Fibroblast of skin of left quadriceps (primary cell): ENCODE data around the gene FEM1B.

Source experiments
- DNase-seq, 2 experiments: peaks; one replicate each; pipeline ENCODE4 v3.0.0-alpha.2; 2013; ENCODE audit warnings: low read depth in 2 of 2

The FEM1B gene

DNA sequence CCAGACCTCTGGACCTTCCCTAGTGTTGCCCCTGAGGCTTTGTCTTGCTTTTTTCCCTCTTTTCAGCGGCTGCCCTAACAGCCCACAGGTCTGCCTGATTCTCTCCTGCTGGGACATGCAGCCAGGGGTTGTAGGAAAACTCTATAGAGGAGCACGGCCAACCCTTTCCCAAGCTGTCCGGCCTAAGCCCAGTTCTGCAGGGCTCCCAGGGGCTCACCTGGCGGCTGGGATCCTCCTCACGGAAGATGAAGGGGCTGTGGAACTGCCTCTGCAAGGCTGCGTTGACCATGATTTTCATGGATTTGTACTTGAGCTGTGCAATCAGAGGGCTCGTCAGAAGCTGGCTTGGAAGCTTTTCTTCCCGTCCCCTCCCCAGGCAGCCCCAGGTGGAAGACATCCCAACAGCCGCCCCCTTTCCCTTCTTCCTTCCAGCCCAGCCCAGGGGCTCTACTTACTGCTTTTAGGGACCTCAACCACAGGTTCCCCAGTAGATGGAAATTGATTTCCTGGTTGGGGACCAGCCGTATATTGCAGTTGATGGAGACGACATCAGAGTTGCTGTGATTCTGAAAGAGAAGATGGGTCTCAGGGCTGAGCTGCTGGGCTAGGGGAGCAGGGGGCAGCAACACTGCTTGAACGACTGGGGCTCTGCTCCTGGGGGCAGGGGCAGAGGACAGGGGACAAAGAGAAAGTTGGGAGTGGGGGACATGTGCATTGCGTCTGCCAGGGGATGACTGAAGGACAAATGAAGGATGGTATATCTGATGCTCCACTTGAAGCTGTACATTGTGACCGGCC is 29.8 kb downstream of the FEM1B start:
- DNase-seq = no peak

DNA sequence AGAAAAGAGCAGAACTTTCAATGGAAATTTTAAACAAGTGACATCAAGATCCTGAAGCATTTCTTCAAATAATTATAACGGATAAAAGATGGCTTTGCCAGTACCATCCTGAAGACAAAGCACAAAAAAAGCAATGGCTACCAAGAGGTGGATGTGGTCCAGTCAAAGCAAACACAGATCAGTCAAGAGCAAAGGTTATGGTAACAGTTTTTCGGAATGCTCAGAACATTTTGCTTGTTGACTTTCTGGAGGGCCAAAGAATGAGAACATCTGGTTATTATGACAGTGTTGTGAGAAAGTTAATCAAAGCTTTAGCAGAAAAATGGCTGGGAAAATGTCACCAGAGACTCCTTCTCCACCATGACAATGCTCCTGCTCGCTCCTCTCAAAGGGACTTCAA is 31.5 kb downstream of the FEM1B start:
- no peak for DNase-seq

DNA sequence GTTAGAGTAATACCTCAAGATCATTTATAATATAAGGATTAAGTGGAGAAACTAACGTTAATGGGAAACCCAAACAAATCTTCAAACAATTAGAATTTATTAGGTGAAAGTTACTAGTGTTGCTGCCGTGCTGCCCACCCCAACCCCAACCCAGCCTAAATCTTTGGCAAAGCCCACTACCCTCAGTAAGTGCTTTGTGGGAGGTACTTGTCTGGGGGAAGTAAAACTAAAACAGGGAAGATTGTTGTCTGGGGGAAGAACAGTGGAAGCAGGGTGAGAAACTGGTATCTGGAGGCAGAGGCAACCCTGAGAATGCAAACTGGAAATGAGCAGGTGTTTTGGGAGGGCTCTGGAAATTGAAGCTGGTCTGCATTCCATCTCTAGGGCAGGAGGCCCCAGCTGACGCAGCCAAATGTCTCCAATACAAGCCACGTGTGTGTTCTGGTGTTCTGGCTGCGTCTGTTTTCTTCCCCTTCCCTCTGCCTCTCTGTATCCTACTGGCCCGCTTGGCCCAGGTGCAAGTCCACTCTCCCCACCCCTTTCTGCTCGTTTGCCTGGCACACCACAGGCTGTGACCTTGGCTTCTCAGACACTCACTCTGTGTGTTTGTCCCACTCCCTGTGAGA is 32.7 kb downstream of the FEM1B start:
- no peak for DNase-seq

DNA sequence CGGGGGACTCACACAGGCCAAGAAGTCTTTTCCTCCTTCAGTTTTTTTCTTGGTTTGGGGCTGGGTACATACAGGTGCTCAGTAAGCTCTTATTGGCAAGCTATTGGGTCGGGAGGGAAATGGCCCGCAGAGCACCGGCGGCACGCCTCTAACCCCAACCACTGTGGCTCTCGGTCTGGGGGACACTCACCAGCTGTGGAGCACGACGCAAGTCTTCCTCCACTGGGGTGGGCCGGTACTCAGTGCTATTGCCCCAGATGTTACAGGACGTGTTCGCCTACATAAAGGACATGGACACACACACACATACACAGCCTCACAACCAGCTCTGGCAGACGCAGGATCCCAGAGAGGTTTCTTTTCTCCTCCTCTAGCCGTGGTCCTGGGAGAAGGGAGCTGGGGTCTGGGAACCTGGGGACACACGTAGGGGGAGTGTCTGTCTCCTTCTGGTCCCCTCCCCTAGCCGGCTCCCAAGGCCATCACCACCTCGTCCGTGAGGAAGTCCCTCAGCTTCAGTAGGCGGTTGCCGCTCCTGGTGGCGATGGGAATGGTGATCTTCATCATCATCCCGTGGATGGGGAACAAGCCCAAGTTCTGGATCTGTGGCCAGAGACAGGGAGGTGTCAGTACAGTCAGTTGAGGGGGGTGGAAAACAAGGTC is 33.4 kb downstream of the FEM1B start:
- no peak for DNase-seq

DNA sequence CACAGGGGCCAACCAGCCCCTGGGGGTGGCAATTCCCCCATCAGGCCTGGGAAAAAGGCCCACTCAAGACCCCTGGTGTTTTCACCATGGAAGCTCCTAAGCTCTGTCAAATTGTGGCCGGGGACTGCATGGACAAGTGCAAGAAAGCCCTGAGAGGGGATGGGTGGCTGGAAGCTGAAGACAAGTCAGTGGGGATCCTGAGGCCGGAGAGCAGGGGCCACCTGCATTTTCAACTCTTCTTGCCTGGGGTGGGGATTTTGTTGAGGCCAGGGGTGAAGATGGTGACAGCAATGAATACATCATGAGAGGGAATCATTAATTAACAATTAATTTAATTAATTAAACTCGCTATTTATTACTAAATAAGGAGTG is 33.9 kb downstream of the FEM1B start:
- no peak for DNase-seq

DNA sequence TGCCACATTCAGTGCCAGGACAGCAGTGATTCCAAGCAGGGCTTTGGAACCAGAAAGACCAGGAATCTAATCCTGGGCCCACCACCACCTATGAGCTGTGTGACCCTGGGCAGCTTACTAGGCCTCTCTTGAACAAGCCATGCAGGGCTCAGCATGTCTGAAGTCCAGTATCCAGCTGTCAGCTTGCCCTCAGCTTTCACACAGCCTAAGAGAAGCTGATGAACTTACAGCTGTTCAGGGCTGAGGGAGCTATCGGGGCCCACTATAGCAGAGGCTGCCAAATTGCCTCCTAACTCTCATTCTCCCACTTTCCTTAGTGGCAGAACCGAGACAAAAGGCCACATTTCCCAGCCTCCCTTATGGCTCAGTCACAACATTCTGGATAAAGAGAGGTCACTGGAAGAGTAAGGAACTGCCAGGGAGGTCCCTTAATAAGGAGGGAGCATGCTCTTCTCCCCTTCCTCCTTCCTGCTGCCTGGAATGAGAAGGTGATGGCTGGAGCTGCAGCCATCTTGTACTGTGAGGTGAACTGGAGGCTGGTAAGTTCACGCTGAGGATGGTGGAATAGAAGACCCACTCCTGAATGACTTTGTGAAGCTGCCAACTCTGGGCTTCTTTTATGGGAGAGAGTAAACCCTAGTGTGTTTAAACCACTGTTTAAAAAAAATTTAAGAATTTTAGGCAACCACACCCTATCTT is 34.5 kb downstream of the FEM1B start:
- no peak for DNase-seq

DNA sequence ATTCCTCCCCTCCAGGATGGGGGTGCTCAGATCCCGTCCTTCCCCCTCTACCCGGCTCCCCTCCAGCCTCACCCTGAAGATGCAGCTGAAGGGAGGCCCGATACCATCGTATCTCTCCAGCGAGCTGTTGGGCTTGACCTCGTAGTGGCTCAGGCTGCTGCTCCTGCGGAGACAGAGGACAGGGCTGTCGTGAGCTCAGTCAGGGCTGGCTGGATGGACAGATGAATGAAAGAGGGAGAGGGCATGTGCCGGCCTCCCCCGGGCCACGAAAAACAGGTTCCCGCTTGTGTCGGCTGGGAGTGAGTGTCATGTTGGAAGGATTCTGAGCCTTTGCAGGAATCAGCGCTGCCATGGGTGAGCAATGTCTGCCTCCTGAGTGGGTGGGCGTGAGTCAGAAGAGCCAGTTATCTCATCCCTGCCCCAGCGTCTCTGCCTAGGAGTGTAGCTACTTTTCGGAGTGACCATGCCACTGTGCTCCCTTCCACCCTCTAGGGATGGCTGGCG is 35.2 kb downstream of the FEM1B start:
- no peak for DNase-seq

DNA sequence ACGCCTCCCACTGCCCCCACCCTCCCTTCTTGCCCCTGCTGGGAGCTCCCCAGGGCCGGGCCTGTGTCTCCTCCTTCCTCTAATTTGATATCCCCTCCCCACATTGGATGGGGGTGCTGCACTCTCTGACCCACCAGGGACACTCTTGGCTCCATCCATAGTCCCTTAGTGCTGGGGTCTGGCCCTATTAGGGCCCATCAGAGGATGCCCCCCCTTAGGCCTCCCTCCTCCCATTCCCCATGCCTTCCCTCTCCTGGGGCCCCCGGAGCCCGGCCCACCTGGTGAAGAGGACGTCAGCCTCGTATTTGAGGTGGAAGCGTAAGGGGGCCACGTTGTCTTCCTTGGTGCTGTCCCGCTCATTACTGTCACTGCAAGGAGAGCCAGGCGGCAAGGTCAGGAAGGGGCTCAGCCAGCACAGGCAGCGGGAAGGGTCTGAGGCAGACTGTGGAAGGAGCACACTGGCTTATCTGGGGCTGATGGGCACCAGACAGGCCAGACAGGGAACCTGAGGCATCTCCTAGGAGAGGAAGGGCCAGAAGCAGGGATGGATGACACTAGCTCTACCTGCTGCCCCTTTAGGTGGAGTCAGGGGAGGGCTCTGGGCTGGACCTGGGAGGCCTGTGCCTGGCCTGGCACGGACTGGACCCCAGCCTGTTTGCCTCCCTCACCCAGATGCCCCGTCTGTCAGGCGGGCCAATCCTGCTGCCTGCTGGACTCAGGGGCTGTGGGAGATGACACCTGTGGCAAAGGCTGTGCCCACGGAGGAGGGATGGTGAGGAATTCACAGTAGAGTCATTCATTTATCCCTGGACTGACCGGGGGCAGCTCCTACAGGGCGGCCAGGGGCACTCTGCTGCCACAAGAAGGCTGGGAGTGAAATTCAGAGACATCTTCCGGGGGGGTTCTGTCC is 36.2 kb downstream of the FEM1B start:
- DNase-seq = no peak

DNA sequence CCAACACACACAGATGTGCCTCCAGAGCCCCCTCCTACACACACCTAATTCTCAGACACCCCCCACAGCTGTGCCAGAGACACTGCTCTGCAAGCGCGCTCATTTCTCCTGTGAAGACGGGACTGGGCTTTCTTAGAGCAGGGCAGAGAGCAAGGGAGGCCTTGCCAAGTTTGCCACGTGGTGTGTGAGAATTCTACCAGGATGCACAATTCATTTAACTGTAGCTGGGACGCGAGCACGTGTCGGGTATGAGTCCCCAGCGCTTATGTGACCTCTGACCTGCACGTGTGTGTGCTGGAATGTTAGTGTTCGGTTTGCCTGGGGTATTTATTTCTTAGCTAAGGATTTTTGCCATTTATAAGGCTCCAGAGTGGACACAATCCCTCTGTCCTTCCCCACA is 37.0 kb downstream of the FEM1B start:
- DNase-seq = no peak

DNA sequence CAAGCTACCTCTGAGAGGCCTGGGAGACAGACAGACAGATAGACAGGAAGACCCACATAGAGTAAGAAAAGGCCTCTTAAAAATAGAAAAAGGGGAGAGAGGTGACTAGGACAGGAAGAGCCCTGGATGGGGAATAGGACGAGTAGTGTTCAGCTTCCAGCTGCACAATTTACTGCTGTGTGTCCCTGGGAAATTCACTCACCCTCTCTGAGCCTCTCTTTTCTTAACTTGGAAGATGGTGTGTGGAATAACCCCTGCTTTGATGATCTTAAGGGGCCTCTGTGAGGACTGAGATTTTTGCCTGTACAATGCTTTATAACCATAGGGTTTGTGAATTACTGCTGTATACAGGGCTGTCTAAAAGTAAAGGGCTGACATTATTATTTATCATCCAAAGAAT is 37.5 kb downstream of the FEM1B start:
- no peak for DNase-seq

DNA sequence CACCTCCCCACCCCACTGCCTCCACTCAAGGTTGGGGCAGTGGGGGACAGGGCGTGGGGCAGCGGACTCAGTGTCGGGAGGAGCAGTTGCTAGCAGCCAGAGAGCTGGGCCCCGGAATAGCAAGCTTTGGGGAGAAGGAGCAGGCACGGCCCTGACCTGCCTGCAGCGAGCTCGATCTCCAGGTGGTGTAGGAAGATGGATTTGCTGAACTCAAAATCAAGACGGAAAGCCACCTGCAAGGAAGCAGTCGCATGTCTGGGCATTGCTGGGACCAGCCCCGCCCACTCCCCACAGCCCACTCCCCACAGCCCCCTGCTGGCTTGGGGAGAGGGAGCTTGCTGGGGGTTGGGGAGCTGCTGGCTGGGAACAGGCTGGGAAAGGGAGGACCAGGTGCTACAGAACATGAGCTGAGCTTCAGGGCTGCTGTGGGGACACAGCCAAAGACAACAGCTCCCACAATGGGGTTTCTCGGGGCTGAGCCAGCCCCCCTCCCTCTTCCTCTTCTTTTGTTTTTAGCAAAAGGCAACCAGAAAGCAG is 38.0 kb downstream of the FEM1B start:
- no peak for DNase-seq

DNA sequence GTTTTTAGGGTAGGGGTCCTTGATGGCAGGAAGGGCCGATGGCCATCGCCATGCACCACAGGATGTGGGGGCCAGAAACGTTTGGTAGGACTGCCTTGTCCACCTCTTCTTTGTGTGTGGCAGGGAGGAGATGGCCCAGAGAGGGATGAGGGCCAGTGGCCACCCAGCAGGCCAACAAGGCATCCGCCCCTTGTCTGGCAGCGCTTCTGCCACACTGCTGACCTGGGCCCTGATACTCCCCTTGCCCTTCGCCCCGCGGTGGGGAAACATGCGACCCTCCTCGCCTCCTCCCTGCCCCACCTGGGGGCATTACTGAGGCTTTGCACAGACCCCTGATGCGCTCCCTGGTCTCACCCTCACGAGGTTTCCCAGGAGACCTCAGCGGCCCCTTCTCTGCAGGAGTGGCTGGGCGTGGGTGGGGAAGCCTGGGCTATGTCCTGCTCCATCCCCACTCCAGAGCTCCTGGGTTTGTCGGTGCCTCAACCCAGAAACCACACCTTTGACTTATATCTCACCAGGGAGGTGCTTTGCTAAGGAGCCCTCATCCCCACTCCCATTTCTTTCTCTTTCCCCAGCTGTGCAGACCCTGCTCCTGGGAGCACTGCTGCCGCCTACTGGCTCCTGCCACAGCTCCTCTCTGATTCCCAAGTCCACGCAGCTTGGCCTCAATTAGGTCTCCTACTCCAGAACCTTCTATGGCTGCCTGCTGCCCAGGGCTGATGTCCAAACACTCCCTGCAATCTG is 38.7 kb downstream of the FEM1B start:
- DNase-seq = no peak

DNA sequence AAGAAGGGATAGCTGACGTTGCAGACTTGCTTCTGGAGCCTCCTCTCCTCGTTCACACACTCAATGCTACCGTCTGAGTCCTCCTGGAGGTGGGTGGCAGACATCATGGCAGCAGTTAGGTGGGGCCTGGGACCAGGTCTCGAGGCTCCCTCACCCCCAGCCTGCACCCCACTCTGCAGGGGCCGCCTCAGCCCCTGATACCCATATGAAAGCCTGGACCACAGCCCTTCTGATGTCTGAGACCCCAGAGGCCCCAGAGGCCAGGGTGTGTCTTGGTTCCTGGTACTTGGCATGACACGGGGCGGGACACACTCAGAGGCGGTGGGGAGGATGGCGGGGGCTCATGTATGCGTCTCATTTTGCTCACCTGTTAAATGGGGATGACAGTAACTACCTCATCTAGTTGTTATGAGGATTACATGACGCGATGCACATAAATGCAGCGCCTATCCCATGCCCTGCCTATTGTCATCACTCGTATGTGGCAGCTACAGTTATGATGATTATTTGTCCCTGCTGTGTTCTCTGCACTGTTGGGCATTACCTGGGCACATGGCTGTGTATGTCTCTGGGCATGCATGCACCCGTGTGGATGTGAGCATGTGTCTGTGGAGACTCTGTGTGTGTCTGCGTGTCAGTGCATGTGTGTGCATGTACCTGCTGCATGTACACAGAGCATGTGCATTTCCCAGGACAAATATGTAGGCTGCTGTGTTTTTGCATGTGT is 39.9 kb downstream of the FEM1B start:
- DNase-seq = no peak

DNA sequence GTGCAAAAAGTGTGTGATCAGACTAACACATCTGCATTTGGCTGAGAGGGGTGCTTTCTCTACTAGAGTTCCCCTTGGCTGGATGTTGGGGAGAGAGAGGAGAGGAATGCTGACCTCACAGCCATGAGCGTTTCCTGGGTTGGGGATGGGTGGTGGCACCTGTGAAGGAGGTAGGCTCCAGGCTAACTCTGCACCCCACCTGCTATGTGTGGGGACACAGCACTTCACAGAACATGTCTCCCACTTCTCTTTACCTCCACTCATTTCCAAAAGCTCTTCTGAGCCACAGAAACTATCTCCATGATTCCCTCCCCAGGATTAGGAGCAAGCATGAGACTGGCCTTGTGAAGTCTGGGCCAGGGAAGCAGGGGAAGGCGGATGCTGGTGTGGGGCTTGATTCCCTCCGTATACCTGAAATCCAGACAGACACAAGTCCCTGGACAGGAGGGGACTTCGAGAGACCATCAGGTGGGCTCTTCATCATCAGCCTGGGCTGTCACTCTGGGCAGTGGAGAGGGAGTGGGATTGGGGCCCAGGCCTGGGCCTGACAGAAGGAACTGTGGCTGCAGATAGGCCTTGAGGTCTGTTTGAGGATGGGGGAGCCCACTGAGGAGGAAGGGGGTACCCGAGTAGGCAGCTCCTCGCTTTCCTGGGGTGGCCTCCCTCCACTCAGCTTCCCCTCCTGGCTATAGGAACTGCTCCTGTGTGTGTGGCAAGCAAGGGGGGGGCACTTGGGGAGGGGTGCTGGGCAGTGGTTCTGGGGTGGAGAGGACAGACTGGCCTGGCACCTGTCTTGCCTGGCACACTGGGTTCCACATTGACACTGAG is 40.7 kb downstream of the FEM1B start:
- no peak for DNase-seq

DNA sequence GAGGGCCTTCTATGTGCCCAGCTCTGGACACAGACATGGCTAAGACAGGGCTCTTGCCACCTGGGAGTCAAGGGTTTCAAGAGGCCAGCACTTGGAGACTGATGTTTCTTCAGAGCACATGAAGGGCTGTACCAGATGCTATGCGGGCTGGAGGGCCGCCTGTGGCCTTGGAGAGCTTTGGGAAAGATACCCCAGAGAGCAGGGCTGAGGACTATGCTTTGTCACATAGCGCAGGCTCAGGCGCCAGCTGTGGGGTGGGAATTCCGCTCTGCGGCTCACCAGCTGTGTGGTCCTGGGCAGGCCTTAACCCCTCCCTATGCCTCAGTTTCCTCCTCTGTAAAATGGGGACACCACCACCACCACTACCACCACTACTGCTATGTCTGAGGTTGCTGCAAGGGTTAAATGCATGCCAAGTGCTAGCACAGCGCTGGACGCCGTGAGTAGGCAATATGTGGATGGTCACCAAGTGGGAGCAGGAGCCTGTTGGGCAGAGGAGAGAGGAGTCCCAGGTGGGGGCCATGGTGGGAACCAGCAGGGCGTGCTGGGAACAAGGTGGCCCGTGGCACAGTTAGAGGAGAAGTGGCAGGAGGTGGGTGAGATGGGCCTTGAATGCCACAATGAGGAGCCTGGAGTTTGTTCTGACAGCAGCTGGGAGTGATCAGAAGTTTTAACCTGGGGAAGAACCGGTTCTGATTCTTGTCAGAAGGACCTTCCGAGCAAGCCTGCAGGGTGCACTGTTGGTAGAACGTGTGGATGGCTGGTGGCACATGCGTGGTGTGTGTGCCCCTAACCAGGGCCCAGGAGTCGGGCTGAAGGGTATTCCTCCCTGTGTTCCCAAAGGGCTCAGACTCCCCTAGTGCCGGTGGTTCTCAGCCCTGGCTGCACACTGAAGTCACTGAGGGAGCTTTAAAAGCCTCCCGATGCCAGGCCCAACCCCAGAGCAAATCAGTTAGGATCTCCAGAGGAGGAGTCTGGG is 41.7 kb downstream of the FEM1B start:
- no peak for DNase-seq

DNA sequence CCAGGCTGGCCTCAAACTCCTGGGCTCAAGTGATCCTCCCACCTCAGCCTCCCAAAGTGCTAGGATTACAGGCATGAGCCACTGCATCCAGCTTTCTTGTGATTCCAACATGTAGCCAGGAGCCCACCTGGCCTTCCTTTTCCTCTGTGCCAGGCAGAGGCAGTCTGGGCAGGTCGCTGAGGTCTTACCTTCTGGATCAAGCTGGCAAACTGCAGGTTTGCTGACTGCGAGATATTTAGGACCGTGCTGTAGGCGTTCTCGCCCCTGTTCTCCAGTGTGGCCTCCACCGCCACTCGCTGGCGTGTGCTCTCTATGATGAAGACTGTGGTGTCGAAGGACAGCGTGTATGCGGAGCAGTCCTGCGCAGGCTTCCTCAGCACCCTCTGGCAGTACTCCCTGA is 42.5 kb downstream of the FEM1B start:
- no peak for DNase-seq

DNA sequence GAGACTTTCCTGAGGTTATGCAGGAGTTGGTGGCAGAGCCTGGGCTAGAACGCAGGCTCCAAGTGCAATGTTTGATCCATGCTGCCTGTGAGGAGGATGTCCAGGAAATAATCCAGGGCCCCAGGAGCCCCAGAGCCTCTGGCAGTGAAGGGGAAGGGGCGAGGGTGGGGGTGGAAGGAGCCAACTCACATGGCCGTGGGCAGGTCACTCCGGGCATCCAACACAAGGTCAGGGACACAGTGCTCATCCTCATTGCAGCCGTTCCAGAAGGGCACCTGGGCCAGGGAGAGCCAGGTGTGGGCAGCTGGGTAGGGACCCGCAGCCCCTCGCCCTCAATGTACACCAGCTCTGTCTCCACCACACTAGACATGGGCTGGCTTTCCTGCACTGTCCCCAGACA is 43.7 kb downstream of the FEM1B start:
- DNase-seq = no peak

DNA sequence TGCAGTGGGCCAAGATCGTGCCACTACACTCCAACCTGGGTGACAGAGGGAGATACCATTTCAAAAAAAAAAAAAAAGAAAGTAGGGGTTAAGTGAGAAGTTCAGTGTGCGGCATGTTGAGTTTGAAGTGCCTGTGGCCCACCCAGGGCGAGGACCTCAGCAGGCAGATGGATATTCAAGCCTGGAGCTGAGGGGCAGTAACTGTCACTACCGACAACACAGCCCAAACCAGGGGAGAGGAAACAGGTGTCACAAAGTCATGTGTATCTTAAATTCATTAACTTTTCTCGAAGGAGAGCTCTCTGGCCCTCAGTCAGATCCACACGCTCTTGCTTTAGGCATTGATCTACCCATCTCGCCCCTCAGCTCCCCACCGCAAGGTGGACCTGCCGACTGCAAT is 45.3 kb downstream of the FEM1B start:
- no peak for DNase-seq
